Mammary epithelial cell (primary cell): ENCODE data around the gene METRN.

Source experiments
- CTCF ChIP-seq, 2 donors: IDR thresholded peaks in 1 of 2; conservative IDR thresholded peaks in 1 of 2; 2 replicates each; pipeline ENCODE4 v1.5.1; 2011 to 2012; ENCODE audit warnings: inconsistent platforms in 2 of 2, low read length in 2 of 2, mild to moderate bottlenecking in 2 of 2, control low read depth in 1 of 2, low read depth in 1 of 2; ENCODE audit not compliant: insufficient read depth in 1 of 2; ENCODE audit errors: extremely low read depth in 1 of 2
- EZH2 ChIP-seq: IDR thresholded peaks from 2 replicates; pipeline ENCODE4 v1.6.1; 2012; ENCODE audit warnings: low read length, inconsistent platforms, borderline replicate concordance

DNA sequence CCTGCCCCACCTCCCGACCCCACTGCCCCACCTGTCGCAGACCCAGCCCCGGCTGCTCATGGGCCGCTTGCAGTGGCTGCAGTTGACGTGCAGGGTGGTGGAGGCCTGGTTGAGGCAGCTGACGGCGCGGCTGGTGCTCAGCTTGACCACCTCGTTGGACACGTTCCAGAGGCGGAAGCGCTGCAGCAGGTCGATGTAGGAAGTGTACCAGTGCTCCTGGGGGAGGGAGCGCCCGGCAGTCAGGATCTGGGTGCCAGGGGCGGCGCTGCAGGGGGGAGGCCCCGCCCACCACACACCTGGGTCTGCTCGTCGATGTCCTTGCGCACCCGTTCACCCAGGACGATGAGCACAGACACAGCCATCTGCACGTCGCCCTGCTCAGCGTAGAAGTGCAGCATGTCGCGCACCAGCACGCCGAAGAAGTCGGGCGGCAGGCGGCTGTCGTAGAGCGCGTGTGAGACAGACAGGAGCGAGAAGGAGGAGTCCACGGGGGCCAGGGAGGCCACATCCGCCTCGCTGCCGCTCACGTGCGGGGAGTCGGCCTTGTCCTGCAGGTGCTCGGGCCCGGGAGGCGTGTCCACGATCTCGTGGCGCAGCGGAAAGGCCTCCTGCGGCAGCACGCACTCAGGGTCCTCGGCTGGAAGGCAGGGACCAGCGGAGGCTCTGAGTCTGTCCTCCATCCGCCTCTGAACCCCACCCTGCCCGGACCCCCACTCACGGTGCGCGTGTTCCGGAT lies 29.8 kb upstream of the METRN start:
- TF ChIP-seq CTCF (conservative IDR thresholded peaks at IDR 0.05 in 1 of 2, IDR thresholded peaks at IDR 0.05 in 1 of 2; ENCODE audit: extremely low read depth in 1 of 2, insufficient read depth in 1 of 2, low read depth in 1 of 2, low read length in 2 of 2) (no peak), EZH2 (no peak)
